Activated B cell treated with CpG ODN at 0.5 μM for 24 hours (primary cell): ENCODE measurements around the gene SLC36A4. TPM values are rescaled to one million over a fixed set of nuclear protein-coding genes. Genes with fewer than 3 reads are reported as not detected.

Experiments
- ATAC-seq: fragments of 200-7000 bp; cut with Tn5 transposase; one replicate; pipeline ENCODE4 v1.10.0; 2021; ENCODE audit warnings: low read depth, mild to moderate bottlenecking, moderate library complexity
- CTCF ChIA-PET: fragments of 350-600 bp; sonication (Branson Sonifier 250); formaldehyde crosslinking; loops from one replicate; lab custom pipeline; 2021; ENCODE audit warnings: antibody characterized with exemption; lab: Charles Lee
- POLR2A ChIA-PET: fragments of 350-600 bp; sonication (Branson Sonifier 250); formaldehyde crosslinking; loops from one replicate; lab custom pipeline; 2021; ENCODE audit warnings: antibody characterized with exemption; lab: Charles Lee
- DNase-seq: peaks from one replicate; pipeline ENCODE4 v3.0.0; 2022
- H3K27ac Mint-ChIP-seq: one replicate; pipeline ENCODE4 v1.8.0; 2020; ENCODE audit warnings: mixed read lengths
- H3K27me3 Mint-ChIP-seq: one replicate; pipeline ENCODE4 v1.8.0; 2021; ENCODE audit warnings: mixed read lengths
- H3K36me3 Mint-ChIP-seq: one replicate; pipeline ENCODE4 v1.8.0; 2021; ENCODE audit warnings: low read depth, mixed read lengths
- H3K4me1 Mint-ChIP-seq: one replicate; pipeline ENCODE4 v1.8.0; 2021; ENCODE audit warnings: mixed read lengths
- H3K4me3 Mint-ChIP-seq: one replicate; pipeline ENCODE4 v1.8.0; 2020; ENCODE audit warnings: mild to moderate bottlenecking, mixed read lengths
- H3K9me3 Mint-ChIP-seq: one replicate; pipeline ENCODE4 v1.8.0; 2020; ENCODE audit warnings: mixed read lengths
- intact Hi-C: fragments of 100-400 bp; cut with micrococcal nuclease; formaldehyde crosslinking; loops from one replicate; pipeline ENCODE4 v1.15.1; 2024
- total RNA-seq: library from RNA; stranded (reverse); gene quantifications from 2 replicates; pipeline ENCODE4 v1.2.3, GENCODE V29; 2022
- TF ChIP-seq, protein P1 (sequence below): fragments of 200-600 bp; IDR thresholded peaks from one replicate; pipeline ENCODE4 v1.8.0; 2022; ENCODE audit warnings: antibody characterized with exemption, mild to moderate bottlenecking

SLC36A4 gene
- total RNA-seq, 1 donor from 2014 or later = 17.0 TPM

- ChIA-PET POLR2A (interaction anchor here (1.3 kb wide), 1 partner anchor 14 kb away, joined by 3 read pairs; the partner anchor contains the start of gene SLC36A4), CTCF (no interaction called here)
- H3K4me1 Mint-ChIP-seq = no peaks in the 10 kb centered on the region
- intact Hi-C loops = no loop called here
- peaks cover 4% of the 10 kb centered on the region for H3K27me3 Mint-ChIP-seq
- no peak overlapping the region for H3K4me3 Mint-ChIP-seq
- H3K27ac Mint-ChIP-seq = no peak overlapping the region
- no peaks in the 10 kb centered on the region for H3K36me3 Mint-ChIP-seq
- no peak for DNase-seq
- TF ChIP-seq, protein P1, sequence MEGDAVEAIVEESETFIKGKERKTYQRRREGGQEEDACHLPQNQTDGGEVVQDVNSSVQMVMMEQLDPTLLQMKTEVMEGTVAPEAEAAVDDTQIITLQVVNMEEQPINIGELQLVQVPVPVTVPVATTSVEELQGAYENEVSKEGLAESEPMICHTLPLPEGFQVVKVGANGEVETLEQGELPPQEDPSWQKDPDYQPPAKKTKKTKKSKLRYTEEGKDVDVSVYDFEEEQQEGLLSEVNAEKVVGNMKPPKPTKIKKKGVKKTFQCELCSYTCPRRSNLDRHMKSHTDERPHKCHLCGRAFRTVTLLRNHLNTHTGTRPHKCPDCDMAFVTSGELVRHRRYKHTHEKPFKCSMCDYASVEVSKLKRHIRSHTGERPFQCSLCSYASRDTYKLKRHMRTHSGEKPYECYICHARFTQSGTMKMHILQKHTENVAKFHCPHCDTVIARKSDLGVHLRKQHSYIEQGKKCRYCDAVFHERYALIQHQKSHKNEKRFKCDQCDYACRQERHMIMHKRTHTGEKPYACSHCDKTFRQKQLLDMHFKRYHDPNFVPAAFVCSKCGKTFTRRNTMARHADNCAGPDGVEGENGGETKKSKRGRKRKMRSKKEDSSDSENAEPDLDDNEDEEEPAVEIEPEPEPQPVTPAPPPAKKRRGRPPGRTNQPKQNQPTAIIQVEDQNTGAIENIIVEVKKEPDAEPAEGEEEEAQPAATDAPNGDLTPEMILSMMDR = no peak
- peaks cover 11% of the 10 kb centered on the region for H3K9me3 Mint-ChIP-seq
- no peak for ATAC-seq
Measured at GRCh38 chr11:93212094-93212493, 14.3 kb upstream of the SLC36A4 start.

DNA sequence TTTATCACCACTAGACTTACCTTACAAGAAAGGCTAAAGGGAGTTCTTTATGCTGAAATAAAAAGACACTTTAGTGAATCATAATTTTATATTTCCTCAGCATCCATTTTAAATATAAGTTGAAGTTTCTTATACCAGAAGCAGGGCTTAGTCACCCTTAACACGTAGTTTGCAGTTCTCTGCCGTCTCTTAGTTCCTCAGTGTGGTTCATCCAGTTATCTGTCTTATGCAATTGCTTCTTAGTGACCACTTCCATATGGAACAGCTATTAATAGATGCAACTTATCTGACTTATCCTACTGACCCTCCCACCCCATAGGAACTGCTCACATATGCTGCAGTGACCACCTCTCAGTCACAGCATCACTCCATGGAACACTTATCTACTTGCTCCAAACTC lies 11.7 kb upstream of the SLC36A4 start:
- DNase-seq = no peak
- peaks cover 11% of the 10 kb centered on the region for H3K9me3 Mint-ChIP-seq
- intact Hi-C loops = no loop called here
- peaks cover 15% of the 10 kb centered on the region for H3K27me3 Mint-ChIP-seq
- H3K4me3 Mint-ChIP-seq = no peak overlapping the region
- POLR2A ChIA-PET = no interaction called here
- H3K36me3 Mint-ChIP-seq = no peaks in the 10 kb centered on the region
- H3K27ac Mint-ChIP-seq = no peak overlapping the region
- TF ChIP-seq, protein P1 = no peak
- no peak for ATAC-seq
- no peaks in the 10 kb centered on the region for H3K4me1 Mint-ChIP-seq
- CTCF ChIA-PET = no interaction called here

- H3K9me3 Mint-ChIP-seq = peaks cover 11% of the 10 kb centered on the region
- no peak overlapping the region for H3K27ac Mint-ChIP-seq
- ATAC-seq = no peak
- ChIA-PET POLR2A (no interaction called here), CTCF (no interaction called here)
- TF ChIP-seq, protein P1 = no peak
- DNase-seq = no peak
- peaks cover 17% of the 10 kb centered on the region for H3K27me3 Mint-ChIP-seq
- intact Hi-C loops = no loop called here
- no peaks in the 10 kb centered on the region for H3K36me3 Mint-ChIP-seq
- H3K4me1 Mint-ChIP-seq = no peaks in the 10 kb centered on the region
- no peak overlapping the region for H3K4me3 Mint-ChIP-seq
Measured at GRCh38 chr11:93208663-93209270, 11.0 kb upstream of the SLC36A4 start.

- POLR2A ChIA-PET = no interaction called here
- peaks cover 14% of the 10 kb centered on the region for H3K4me1 Mint-ChIP-seq
- intact Hi-C loops = loop anchor here (5.0 kb wide), 1 partner anchor 1773 kb away; the partner anchor contains the start of genes CWC15 and KDM4D
- H3K36me3 Mint-ChIP-seq = peaks cover 5% of the 10 kb centered on the region
- peaks cover 2% of the 10 kb centered on the region for H3K27me3 Mint-ChIP-seq
- CTCF ChIA-PET = no interaction called here
- peak overlapping the region; percentile 5 for H3K4me3 Mint-ChIP-seq
- ATAC-seq (no peak), DNase-seq (no peak)
- no peaks in the 10 kb centered on the region for H3K9me3 Mint-ChIP-seq
- peak overlapping the region; percentile 37 for H3K27ac Mint-ChIP-seq
- TF ChIP-seq, protein P1 = no peak
Measured at GRCh38 chr11:93199616-93200015, 1.8 kb upstream of the SLC36A4 start.

DNA sequence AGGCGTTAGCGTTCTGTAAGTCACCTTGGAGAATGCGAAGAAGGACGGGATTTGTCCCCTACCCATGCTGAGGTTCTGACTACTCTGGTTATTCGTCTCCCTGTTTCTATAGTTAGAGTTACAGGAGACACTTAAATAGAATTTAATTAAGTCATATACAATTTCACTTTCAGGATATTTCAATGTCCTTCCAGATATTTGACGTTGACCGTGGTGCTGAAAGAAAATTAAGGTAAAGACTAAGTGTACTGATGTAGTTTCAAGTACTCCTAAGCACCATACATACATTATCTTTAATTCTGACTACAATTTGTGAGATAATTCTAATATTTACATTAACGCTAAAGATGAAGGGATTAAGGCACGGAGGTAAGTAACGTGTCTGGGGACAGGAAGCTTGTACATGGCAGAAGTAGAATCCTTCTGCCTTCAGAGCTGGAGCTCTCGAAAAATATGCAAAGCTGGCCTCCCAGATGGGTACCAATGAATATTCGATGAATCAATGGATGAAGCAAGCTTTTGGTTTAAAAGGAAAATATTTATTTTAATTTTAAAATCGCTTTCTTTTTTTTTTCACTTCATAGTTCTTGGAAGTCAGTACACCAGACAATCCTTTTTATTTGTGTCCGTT lies 539 bp upstream of the SLC36A4 start:
- Mint-ChIP-seq H3K36me3 (peaks cover 5% of the 10 kb centered on the region), H3K4me3 (peak overlapping the region; percentile 91), H3K9me3 (no peaks in the 10 kb centered on the region), H3K4me1 (peaks cover 15% of the 10 kb centered on the region), H3K27me3 (no peaks in the 10 kb centered on the region), H3K27ac (peak overlapping the region; percentile 72)
- no peak for ATAC-seq
- no peak for DNase-seq
- POLR2A ChIA-PET = interaction anchor here (0.7 to 2.3 kb wide), 4 partner anchors 15 to 586 kb away, joined by 3 to 14 read pairs (median 4); partner anchors contain the start of genes C11orf54, MED17 and TAF1D
- TF ChIP-seq, protein P1 = no peak
- intact Hi-C loops = loop anchor here (5.0 kb wide), 1 partner anchor 1774 kb away; the partner anchor contains the start of genes CWC15 and KDM4D
- CTCF ChIA-PET = no interaction called here
